Panc1 (cell line): Measurements from ENCODE around the gene SLIT1. TPM values are rescaled to one million over a fixed set of nuclear protein-coding genes. Genes with fewer than 3 reads are reported as not detected.

ENCODE experiments used
- ATAC-seq: fragments of 200-7000 bp; cut with Tn5 transposase; 2 replicates; pipeline ENCODE4 v1.9.1; 2020; ENCODE audit warnings: mild to moderate bottlenecking, moderate library complexity
- BruUV-seq: library from RNA; stranded (reverse); fragments of 400-500 nt; replicated peaks from 2 replicates; lab custom pipeline; 2021; lab: Mats Ljungman, UMichigan
- CTCF ChIA-PET: fragments of 300-600 bp; sonication (Branson Sonifier 250); formaldehyde crosslinking; loops from one replicate; lab custom pipeline; 2022; ENCODE audit warnings: antibody characterized with exemption; lab: Charles Lee
- POLR2A ChIA-PET: fragments of 300-600 bp; sonication (Branson Sonifier 250); formaldehyde crosslinking; loops from one replicate; lab custom pipeline; 2022; ENCODE audit warnings: antibody characterized with exemption; lab: Charles Lee
- DNase-seq: peaks from one replicate; pipeline ENCODE4 v3.0.0-alpha.2; 2010; ENCODE audit warnings: low read depth, low spot score
- H3K27ac ChIP-seq: 2 replicates; pipeline ENCODE4 v1.5.1; 2011; ENCODE audit warnings: mild to moderate bottlenecking, low read length, inconsistent platforms
- H3K27me3 ChIP-seq: fragments of 200-500 bp; sonication (Bioruptor generic); 2 replicates; pipeline ENCODE4 v1.6.0; 2014; ENCODE audit warnings: low read length, inconsistent platforms; ENCODE audit not compliant: control insufficient read depth, insufficient read depth
- H3K36me3 ChIP-seq: fragments of 200-500 bp; sonication (Bioruptor generic); 2 replicates; pipeline ENCODE4 v1.5.1; 2014; ENCODE audit warnings: inconsistent platforms, mild to moderate bottlenecking, low read length, moderate library complexity; ENCODE audit not compliant: control insufficient read depth, insufficient read depth
- H3K4me1 ChIP-seq: 2 replicates; pipeline ENCODE4 v1.5.1; 2011; ENCODE audit warnings: inconsistent platforms, mild to moderate bottlenecking, low read length, moderate library complexity; ENCODE audit not compliant: control insufficient read depth, insufficient read depth
- H3K4me3 ChIP-seq, 2 experiments: 2 replicates each; pipeline ENCODE4 v1.5.1; 2011 to 2012; ENCODE audit warnings: low read depth in 2 of 2, low read length in 2 of 2, mild to moderate bottlenecking in 2 of 2, inconsistent platforms in 1 of 2, moderate library complexity in 1 of 2
- H3K9me3 ChIP-seq: fragments of 200-500 bp; sonication (Bioruptor generic); 2 replicates; pipeline ENCODE4 v1.5.1; 2014; ENCODE audit warnings: low read depth, mild to moderate bottlenecking, inconsistent platforms, low read length, moderate library complexity; ENCODE audit not compliant: control insufficient read depth, insufficient read depth
- CTCF ChIP-seq: fragments of 450-650 bp; IDR thresholded peaks from 2 replicates; pipeline ENCODE4 v1.5.1; 2017; ENCODE audit warnings: mild to moderate bottlenecking
- POLR2AphosphoS5 ChIP-seq: IDR thresholded peaks from 2 replicates; pipeline ENCODE4 v1.6.1; 2012; ENCODE audit warnings: mild to moderate bottlenecking, low read depth, low read length, moderate library complexity
- REST ChIP-seq, 2 experiments: IDR thresholded peaks; 2 replicates each; pipeline ENCODE4 v1.6.1; 2011 to 2012; ENCODE audit warnings: low read depth in 2 of 2, control low read depth in 1 of 2, low read length in 1 of 2, mild to moderate bottlenecking in 1 of 2, moderate library complexity in 1 of 2; ENCODE audit not compliant: insufficient read depth in 1 of 2
- SIN3A ChIP-seq: IDR thresholded peaks from 2 replicates; pipeline ENCODE4 v1.6.1; 2012; ENCODE audit warnings: low read depth, mild to moderate bottlenecking, low read length, moderate library complexity, borderline replicate concordance; ENCODE audit not compliant: insufficient read depth
- TCF7L2 ChIP-seq: IDR thresholded peaks from 2 replicates; pipeline ENCODE4 v1.6.1; 2011; ENCODE audit warnings: mild to moderate bottlenecking, low read depth, low read length, inconsistent platforms
- in situ Hi-C: cut with HindIII; loops from 2 replicates; pipeline ENCODE4 v1.10.0; 2016; ENCODE audit warnings: low sequenced_read_pairs, low pct_unique_long_range_greater_than_20kb
- intact Hi-C: fragments of 100-400 bp; cut with micrococcal nuclease; formaldehyde crosslinking; loops from one replicate; pipeline ENCODE4 v1.10.0; 2022; ENCODE audit not compliant: unreplicated experiment
- total RNA-seq: library from RNA; stranded (reverse); gene quantifications from one replicate; pipeline ENCODE4 v1.2.1, GENCODE V29; 2021; ENCODE audit not compliant: unreplicated experiment

Gene SLIT1
- total RNA-seq, 1 experiment from 2014 or later, result 2.6 TPM

GRCh38 chr10:97111615-97112014, 74.1 kb downstream of the SLIT1 start:
- BruUV-seq, result no TSS peak
- H3K27ac ChIP-seq, result no peak overlapping the region
- no peak for DNase-seq
- no peak for ATAC-seq
- H3K4me3 ChIP-seq, result no peak overlapping the region
- H3K27me3 ChIP-seq, result peaks cover 7% of the 10 kb centered on the region
- TF ChIP-seq REST (IDR thresholded peaks at IDR 0.05; ENCODE audit: insufficient read depth in 1 of 2, low read depth in 2 of 2, low read length in 1 of 2) (no peak), SIN3A (no peak), POLR2AphosphoS5 (no peak), CTCF (no peak), TCF7L2 (no peak)
- intact Hi-C loops, result no loop called here
- H3K9me3 ChIP-seq, result no peaks in the 10 kb centered on the region
- in situ Hi-C loops, result no loop called here
- no peaks in the 10 kb centered on the region for H3K36me3 ChIP-seq
- no peaks in the 10 kb centered on the region for H3K4me1 ChIP-seq
- POLR2A ChIA-PET, result no interaction called here
- CTCF ChIA-PET, result interaction anchor here (1.0 kb wide), 2 partner anchors 30 to 87 kb away, joined by 3 to 4 read pairs; no protein-coding TSS in a partner anchor

GRCh38 chr10:97109547-97109946, 76.2 kb downstream of the SLIT1 start:
- Histone ChIP-seq H3K9me3 (no peaks in the 10 kb centered on the region), H3K4me1 (no peaks in the 10 kb centered on the region), H3K27ac (no peak overlapping the region), H3K27me3 (peaks cover 9% of the 10 kb centered on the region), H3K4me3 (no peak overlapping the region), H3K36me3 (no peaks in the 10 kb centered on the region)
- no peak for TF ChIP-seq REST (IDR thresholded peaks at IDR 0.05; ENCODE audit: insufficient read depth in 1 of 2, low read depth in 2 of 2, low read length in 1 of 2)
- no peak for TF ChIP-seq POLR2AphosphoS5
- TF ChIP-seq CTCF, result no peak
- TF ChIP-seq SIN3A, result no peak
- TF ChIP-seq TCF7L2, result no peak
- DNase-seq (no peak), ATAC-seq (no peak)
- CTCF ChIA-PET, result no interaction called here
- in situ Hi-C loops, result no loop called here
- POLR2A ChIA-PET, result no interaction called here
- intact Hi-C loops, result no loop called here
- no TSS peak for BruUV-seq
